ENCODE measurements around the gene ZNF385B.
A peak's percentile ranks its signal among the peaks of the same experiment; 100 is the strongest.

The ZNF385B gene

DNA sequence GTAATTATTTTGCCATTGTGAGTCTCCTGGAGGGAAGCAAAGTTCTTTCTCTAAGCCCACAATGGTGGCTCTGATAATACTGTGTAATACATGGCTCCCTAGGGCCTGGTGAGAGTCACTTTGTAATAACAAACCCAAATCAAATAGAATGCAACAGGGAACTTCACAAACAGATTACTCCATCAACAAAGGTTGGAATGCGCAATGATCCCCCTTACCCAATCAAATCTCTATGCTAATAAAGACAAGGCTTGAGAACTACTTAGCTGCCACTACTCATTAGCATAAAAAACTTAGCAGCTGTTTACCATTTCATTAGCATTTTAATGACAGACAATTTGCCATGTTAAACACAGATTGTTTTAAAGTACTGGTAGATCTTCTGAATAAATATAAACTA is 311.2 kb downstream of the ZNF385B start:
- no peak for DNase-seq (ENCODE audit: low spot score)

GRCh38 chr2:179546656-179547055 is 314.8 kb downstream of the ZNF385B start:
- DNase-seq (ENCODE audit: low spot score), result no peak

DNA sequence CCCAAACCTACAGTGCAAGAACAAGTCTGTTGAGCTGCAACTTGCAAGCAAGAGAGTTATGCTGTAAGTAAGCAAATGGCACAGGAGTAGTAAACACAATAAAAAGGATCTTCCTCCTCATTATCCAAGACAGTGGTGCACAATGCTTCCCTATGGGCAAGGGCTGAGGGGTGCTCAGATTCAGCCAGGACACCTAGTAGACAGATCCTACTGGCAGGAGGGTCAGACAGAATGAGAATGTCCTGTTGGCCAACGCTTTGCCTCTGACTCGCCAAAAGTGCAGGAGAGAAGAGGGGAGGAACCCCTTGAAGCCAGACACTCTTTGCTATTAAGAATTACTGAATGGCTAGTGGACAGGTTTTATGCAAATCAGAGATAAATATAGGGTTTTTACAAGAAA is 316.4 kb downstream of the ZNF385B start:
- no peak for DNase-seq (ENCODE audit: low spot score)

DNA sequence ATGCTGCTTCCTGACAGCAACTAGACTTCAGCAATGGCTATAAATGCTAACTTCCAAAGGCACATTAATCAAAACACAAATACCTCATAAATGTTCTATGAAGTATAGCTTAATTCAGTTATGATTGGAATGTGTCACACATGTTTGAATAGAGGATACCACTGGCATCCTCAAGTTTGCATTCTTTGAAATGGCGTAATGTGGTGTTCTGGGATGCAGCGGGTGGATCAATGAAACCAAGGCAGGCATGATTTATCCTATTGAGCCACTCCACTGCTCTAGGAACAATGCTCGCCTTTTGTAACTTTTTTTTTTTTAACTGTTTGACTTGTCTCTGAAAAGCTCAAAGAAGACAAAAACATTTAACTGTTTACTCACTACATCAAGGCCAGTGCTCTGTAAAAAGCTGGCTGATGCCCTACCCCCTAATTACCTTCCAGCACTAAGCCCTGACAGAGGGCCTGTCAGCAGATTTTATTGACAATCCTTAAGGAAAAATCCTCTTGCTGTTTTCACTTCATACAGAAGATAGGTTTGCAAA is 318.0 kb downstream of the ZNF385B start:
- DNase-seq (ENCODE audit: low spot score), result peak; percentile 43

- DNase-seq (ENCODE audit: low spot score), result no peak
Measured at GRCh38 chr2:179541586-179541985, 319.8 kb downstream of the ZNF385B start.

GRCh38 chr2:179539124-179539511 is 322.3 kb downstream of the ZNF385B start:
- DNase-seq (ENCODE audit: low spot score), result no peak

GRCh38 chr2:179538406-179539123 is 322.8 kb downstream of the ZNF385B start:
- peak; percentile 14 for DNase-seq (ENCODE audit: low spot score)

- DNase-seq (ENCODE audit: low spot score), result no peak
Measured at GRCh38 chr2:179536185-179536584, 325.2 kb downstream of the ZNF385B start.

DNA sequence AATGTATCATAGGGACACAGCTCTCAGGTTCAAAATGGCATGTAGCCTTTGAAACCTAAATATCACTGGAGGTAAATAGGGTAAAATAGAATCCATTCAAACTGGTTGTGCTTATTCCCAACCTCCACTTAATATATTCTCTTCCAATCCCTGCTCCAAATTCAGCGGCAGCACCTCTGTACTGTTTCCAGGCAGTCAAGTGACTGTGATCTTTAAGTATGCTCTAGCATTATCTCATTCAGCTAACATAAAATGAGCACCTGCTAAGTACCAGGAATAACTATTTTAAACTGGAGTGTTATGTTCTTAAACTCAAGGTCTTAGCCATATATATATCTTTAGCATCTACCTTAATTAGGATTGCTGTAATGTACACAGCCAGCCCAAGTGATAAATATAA is 327.5 kb downstream of the ZNF385B start:
- no peak for DNase-seq (ENCODE audit: low spot score)

GRCh38 chr2:179532863-179533278 is 328.5 kb downstream of the ZNF385B start:
- no peak for DNase-seq (ENCODE audit: low spot score)

- no peak for DNase-seq (ENCODE audit: low spot score)
Measured at GRCh38 chr2:179528576-179529069, 332.8 kb downstream of the ZNF385B start.

DNA sequence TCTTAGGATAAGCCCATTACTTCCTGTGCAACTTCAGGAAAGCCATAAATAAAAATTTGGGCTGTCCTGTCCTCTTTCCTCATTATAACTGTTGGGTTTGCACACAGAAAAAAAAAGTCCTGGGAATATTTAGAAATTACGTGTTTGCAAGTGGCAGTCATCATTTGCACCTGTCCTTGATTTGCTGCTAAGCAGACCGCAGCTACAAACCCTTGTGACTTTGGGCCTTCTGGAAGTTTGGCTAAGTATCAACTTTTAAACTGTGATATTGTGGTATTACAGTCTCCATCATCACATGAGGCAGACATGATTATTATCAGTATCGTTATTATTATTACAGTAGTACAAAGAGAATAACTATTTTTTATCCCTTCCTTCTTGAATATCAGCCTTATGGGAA is 336.1 kb downstream of the ZNF385B start:
- no peak for DNase-seq (ENCODE audit: low spot score)

DNA sequence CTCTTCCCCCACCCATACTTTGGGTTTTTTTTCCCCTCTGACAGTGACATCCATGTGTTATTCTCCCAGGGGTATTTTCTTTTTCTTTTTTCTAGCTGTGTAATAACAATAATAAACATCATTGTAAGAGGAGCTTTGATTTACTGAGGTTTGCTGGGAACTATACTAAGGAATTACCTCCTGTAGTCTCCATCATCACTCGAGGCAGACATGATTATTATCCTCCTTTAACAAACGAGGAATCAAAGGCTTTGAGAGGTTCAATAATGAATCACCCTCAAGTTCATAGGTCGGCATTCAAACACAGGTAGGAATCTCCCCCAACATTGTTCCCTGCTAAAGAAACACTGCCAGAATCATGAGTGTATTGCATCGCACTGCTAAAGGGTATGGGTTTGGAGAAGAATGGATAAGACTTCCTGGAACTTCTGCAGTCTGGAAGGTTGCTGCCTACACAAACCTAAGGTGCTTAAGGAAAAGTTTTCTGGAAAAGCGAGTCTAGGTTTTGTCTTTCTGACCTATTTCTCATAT is 336.5 kb downstream of the ZNF385B start:
- no peak for DNase-seq (ENCODE audit: low spot score)

DNA sequence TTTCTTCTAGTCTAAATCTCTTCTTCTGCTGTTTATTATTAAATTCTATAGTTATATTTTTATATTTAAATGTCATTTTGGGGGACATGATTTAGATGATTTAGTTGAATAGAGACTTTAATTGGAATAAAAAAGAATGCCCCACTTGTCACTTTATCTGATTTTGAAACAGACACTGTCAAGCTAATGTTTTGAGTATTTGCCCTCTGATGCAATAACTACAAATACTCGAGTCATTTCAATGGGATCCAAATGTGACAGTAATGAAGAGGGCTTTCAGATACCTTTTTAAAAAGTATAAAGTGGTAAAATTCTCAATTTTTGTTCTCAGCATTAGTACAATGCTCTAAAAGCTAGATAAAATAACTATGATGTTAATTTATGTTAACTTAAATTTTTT is 339.5 kb downstream of the ZNF385B start:
- DNase-seq (ENCODE audit: low spot score), result no peak

- DNase-seq (ENCODE audit: low spot score), result no peak
Measured at GRCh38 chr2:179518830-179519229, 342.6 kb downstream of the ZNF385B start.

- no peak for DNase-seq (ENCODE audit: low spot score)
Measured at GRCh38 chr2:179513181-179513580, 348.2 kb downstream of the ZNF385B start.

- DNase-seq (ENCODE audit: low spot score), result no peak
Measured at GRCh38 chr2:179512281-179513035, 349.0 kb downstream of the ZNF385B start.

- no peak for DNase-seq (ENCODE audit: low spot score)
Measured at GRCh38 chr2:179511105-179511789, 350.2 kb downstream of the ZNF385B start.

GRCh38 chr2:179495315-179495714 is 366.1 kb downstream of the ZNF385B start:
- no peak for DNase-seq (ENCODE audit: low spot score)

- no peak for DNase-seq (ENCODE audit: low spot score)
Measured at GRCh38 chr2:179488563-179488962, 372.8 kb downstream of the ZNF385B start.

GRCh38 chr2:179487010-179487731 is 374.2 kb downstream of the ZNF385B start:
- DNase-seq (ENCODE audit: low spot score), result no peak

- no peak for DNase-seq (ENCODE audit: low spot score)
Measured at GRCh38 chr2:179483131-179483530, 378.3 kb downstream of the ZNF385B start.

Data from AG20443 (cell line).